OCI-LY7 (cell line): ENCODE results near the gene TSTD2.

Experiments
- CTCF ChIP-seq: fragments of 200-600 bp; sonication (generic); conservative IDR thresholded peaks from 2 replicates; pipeline ENCODE4 v1.5.1; 2014; ENCODE audit warnings: mild to moderate bottlenecking, antibody characterized with exemption, low read length, moderate library complexity, mixed read lengths
- EZH2phosphoT487 ChIP-seq: fragments of 200-600 bp; sonication (generic); IDR thresholded peaks from 2 replicates; pipeline ENCODE4 v1.6.1; 2018; ENCODE audit warnings: low read depth, borderline replicate concordance, mild to moderate bottlenecking, mixed run types, antibody characterized with exemption, low read length, moderate library complexity, mixed read lengths

- TF ChIP-seq CTCF (no peak), EZH2phosphoT487 (no peak)
These were observed 807 bp upstream of the TSTD2 start for GRCh38 chr9:97633859-97634490.
